HCT116 (cell line): ENCODE results near the gene IFNL2.
"Not testable (repeated sequence)": the region's sequence is repeated elsewhere in the genome, so short reads cannot be mapped to it uniquely, and the experiment has no call there.

Experiments used
- CEBPB ChIP-seq: IDR thresholded peaks from 2 replicates; pipeline ENCODE4 v1.6.1; 2012; ENCODE audit warnings: low read depth
- CTCF ChIP-seq, 3 experiments: fragments of 200-600 bp in 1 of 3; sonication (generic) in 1 of 3; IDR thresholded peaks in 2 of 3; conservative IDR thresholded peaks in 1 of 3; 2 replicates each; pipeline ENCODE4 v1.5.1; 2012 to 2017; ENCODE audit warnings: low read depth in 2 of 3, low read length in 2 of 3, antibody characterized with exemption in 1 of 3, borderline replicate concordance in 1 of 3, control low read depth in 1 of 3, mild to moderate bottlenecking in 1 of 3, mixed read lengths in 1 of 3, mixed run types in 1 of 3, moderate library complexity in 1 of 3; ENCODE audit not compliant: insufficient read depth in 1 of 3
- EGR1 ChIP-seq: IDR thresholded peaks from 2 replicates; pipeline ENCODE4 v1.6.1; 2012; ENCODE audit warnings: low read depth
- EZH2 ChIP-seq: fragments of 200-600 bp; sonication (generic); IDR thresholded peaks from 2 replicates; pipeline ENCODE4 v1.6.1; 2017; ENCODE audit warnings: antibody characterized with exemption, mixed run types
- EZH2phosphoT487 ChIP-seq: fragments of 200-600 bp; IDR thresholded peaks from 2 replicates; pipeline ENCODE4 v1.6.1; 2018; ENCODE audit warnings: antibody characterized with exemption, borderline replicate concordance
- POLR2AphosphoS5 ChIP-seq: IDR thresholded peaks from 2 replicates; pipeline ENCODE4 v1.6.1; 2011; ENCODE audit warnings: mild to moderate bottlenecking, low read depth, low read length, moderate library complexity
- SRF ChIP-seq: IDR thresholded peaks from 2 replicates; pipeline ENCODE4 v1.6.1; 2012; ENCODE audit warnings: low read depth
- TF ChIP-seq, protein P1 (sequence below): IDR thresholded peaks from 2 replicates; pipeline ENCODE4 v1.6.1; 2012

DNA sequence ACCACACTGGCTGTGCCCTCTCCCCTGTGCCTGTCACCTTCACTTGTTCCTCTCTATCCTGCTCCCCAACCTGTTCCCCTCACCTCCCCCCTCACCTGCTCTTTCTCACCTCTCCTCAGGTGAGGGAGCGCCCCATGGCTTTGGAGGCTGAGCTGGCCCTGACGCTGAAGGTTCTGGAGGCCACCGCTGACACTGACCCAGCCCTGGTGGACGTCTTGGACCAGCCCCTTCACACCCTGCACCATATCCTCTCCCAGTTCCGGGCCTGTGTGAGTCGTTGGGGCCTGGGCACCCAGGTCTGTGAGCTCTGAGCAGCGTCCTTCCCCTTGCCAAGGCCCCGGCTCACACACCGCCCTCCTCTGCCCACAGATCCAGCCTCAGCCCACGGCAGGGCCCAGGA is 1.2 kb downstream of the IFNL2 start:
- not testable (repeated sequence) for TF ChIP-seq POLR2AphosphoS5; CEBPB; CTCF (IDR thresholded peaks at IDR 0.05 in 2 of 3, conservative IDR thresholded peaks at IDR 0.05 in 1 of 3; ENCODE audit: borderline replicate concordance in 1 of 3, insufficient read depth in 1 of 3, low read depth in 2 of 3, low read length in 2 of 3); EZH2; SRF; EZH2phosphoT487; EGR1
- TF ChIP-seq, protein P1, sequence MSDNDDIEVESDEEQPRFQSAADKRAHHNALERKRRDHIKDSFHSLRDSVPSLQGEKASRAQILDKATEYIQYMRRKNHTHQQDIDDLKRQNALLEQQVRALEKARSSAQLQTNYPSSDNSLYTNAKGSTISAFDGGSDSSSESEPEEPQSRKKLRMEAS = not testable (repeated sequence)
